HG02678 (cell line): Measurements from ENCODE around the gene BRINP1.
"Not testable (repeated sequence)": the region's sequence is repeated elsewhere in the genome, so short reads cannot be mapped to it uniquely, and the experiment has no call there.

Source experiments
- ATAC-seq: cut with Tn5 transposase; IDR thresholded peaks from one replicate; pipeline ENCODE4 v1.9.1; 2021; ENCODE audit warnings: mild to moderate bottlenecking, moderate library complexity; ENCODE audit not compliant: unreplicated experiment

Gene BRINP1

DNA sequence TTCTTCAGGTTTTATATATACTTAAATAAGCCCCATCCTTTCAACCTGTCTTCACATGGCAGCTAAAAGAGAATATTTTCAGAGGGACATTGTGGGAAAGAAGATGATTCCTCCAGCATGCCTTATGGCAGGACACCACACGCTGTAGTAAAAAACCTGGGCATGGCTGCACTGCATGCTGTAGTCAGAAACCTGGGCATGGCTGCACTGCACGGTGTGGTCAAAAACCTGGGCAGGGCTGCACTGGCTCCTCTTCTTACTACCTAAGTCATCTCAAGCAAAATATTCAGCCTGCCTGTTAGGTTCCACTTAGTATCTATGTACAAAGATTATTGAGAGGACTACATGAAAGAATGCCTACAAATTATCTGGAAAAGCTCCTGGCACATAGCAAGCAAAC, 153.6 kb downstream of the BRINP1 start:
- no peak for ATAC-seq

DNA sequence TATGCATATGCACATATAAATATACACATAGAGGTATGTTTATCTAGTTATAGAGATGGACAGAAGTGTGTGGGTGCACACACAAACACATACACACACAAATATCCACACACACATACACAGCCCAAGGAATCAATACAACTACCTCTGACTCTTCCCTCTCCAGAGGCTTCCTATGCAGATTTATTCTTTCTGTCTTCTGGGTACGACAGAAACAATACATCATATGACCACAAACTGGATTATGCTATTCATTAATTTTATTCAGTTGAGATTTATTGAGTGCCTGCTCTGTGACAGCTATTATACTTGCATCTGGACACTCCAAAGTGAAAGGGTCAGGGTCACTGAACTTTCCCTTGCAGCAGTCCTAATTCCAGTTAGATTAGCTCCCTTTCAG, 155.8 kb downstream of the BRINP1 start:
- ATAC-seq = no peak

DNA sequence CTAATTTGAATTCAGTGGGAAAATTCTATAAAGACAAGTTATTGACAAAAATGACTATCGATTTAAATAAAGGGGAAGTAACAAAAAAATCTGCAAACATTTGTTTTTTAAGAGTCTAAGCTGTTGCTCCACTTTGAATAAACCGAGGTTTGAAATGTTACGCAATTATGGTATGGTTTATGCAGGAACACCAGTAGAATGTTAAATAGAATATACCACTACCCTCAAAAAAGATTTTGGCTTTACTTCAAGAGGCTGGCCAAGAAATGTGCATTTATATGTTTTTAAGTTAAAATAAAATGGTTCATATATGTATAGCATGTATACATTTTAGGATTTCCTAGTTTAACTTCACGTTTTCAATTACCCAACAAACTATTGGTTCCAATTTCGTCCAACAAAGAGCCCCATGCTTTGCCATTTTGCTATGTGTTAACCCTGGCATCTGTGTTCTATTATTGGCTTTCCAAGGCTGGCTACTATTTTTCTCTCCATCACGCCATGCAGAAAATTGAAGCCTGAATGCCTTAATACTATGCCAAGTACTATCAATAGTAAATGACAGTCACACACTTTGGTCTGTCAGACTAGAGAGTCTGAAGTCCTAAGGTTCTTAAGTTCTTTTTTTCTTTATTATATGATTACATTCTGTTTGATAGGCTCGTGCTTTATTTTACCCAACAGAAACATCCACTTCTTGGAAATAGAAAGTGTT, 171.2 kb downstream of the BRINP1 start:
- no peak for ATAC-seq

DNA sequence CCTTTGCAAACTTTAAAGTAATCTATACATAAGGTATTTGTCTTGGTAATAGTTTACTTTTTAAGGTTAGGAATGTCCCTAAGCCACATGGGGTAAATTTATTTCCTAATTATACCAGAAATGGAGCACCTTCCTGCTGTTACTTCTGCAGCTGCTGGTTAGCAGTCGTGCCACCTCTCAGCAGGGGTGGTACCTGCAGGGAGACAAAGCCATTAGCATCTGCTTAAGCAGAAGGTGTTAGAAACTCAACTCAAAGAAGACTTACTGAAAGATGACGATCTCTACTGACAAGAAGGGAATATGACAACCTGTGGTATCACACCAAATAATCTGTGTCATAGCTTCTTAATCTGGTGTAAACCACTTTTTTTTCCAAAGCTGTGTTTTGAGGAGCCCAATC, 173.7 kb downstream of the BRINP1 start:
- no peak for ATAC-seq

DNA sequence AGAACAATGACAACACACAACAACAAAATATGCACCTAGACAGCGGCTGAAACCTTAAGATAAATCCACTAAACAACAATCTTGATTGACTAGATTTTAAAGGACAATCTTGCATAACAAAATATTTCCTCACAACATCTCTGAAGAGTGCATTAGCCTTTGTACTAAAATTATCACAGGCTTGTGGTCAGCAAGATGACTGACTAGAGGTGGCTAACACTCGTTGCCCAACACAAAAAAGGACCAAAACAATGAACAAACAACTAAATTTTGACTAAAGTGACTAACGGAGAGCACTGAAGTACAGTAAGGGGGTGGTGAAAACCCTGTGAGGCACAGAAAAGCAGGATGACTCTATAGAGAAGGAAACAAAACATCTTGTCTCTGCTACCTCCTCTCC, 183.9 kb downstream of the BRINP1 start:
- ATAC-seq = no peak

DNA sequence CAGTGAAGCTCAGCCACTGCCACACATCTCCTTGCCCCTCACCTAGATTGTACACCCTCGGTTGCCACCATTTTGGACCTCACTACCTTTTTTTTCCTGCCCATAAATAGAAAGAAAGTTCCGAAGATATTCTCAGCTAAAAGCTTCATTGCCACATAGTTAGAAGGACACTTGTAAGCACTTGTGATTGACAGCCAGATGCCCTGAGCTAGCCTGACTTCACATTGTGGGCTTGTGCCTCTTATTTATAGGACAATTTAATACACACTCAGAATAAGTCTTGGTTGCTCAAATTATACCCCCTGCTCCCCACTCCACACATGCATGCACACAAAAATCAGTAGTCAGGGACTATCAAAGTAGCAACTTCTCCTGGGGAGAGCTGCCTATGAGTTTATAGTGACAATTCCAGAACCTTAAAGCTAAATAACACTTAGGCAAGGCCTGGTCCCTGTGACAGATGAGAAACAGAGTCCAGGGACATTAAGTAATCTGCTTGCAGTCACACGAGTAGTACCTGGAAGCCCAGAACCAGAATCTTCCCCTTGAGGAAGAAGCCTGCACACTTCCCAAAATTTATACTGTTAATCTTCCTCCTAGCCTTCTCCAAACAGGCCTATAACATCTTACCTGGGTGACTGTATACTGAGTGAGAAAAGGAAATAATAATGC, 184.8 kb downstream of the BRINP1 start:
- ATAC-seq = no peak

DNA sequence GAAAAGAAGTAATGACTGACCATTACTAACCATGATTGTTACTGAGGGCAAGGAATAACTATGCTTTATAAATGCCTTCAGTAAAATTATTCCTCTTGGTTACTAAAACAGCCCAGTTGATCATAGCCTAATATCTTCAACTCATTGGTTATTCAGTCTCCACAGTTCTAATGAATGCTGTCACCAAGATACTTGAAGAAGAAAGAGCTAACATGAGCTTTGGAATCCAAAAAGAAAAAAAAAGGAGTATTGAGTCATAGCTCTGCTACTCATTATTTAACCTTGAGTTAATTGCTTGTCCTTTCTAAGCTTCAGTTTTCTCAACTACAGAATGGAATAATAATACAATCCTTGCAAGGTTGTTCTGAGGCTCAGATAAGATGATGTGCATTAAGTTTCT, 187.7 kb downstream of the BRINP1 start:
- ATAC-seq = no peak

DNA sequence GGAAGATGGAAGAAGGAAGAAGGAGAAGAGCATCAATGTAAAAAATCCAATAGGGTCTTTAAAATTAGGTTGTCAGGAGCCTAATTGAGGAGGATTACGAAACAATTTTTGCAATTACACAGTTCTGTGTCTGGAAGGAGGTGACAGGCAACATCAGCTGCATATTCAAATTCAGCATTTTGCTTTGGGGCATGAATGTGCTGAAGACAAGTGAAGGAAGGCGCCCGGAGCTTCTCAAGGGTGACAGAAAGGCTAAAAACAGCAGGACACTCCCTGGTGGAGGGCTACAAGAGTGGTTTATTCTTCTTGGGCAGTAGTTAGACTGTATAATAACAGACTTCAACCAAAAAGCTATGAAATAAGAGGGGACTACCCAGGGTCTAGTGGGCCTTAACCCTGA, 188.3 kb downstream of the BRINP1 start:
- ATAC-seq = no peak

DNA sequence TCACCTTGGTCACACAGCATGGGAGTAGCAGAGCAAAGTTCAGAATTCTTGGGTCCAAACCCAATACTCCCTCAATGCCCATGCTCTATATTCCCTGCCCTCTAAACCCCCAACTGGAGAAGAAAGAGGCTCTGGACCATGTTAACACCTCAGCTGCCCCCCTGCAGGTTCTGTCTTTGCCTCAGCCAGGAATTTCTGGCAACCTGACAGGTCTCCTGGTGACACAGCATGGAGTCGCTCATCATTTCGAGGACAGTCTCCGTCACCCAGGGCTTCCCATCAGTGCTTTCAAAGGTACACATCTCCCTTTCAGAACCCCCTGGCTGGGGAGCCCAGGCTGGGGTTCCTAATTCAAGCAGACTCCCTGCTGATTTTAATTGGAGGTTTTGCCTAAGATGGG, 189.5 kb downstream of the BRINP1 start:
- ATAC-seq = no peak

DNA sequence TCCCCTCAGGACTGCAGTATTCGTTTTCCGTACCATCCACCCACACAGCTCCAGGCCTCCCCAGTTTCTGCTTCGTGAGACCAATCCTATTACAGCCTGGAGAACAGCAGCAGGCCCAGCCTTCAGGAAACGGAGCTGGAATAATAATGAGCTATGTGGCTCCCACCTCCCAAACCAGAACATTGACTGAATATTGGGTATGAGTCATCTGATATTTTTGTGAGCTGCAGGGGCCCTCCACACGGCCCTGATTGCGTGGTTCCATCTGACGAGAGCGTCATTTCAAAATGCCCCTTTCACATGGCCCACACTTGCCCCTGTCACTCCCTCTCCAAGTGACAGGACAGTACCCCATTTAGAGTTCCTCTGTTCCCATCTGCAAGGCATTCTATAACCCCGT, 192.0 kb downstream of the BRINP1 start:
- ATAC-seq = no peak

DNA sequence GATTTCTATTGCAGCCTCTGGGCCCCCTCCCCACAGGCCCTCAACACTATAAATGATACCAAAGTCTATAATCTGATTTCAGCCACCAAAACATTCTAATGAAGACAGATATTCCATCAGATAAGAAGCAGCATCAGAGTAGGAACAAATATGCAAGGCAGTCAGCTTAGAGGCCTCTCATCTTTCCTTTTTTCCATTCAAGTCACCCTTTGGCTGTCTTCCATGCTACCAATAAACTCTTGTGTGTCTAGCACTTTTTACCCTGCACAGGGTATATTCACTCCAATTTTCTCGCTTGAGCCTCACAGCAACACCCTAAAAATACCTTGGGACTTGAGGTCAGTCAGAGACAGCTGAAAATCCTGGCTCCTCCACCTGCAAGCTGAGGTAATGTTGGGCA, 193.7 kb downstream of the BRINP1 start:
- ATAC-seq = no peak

DNA sequence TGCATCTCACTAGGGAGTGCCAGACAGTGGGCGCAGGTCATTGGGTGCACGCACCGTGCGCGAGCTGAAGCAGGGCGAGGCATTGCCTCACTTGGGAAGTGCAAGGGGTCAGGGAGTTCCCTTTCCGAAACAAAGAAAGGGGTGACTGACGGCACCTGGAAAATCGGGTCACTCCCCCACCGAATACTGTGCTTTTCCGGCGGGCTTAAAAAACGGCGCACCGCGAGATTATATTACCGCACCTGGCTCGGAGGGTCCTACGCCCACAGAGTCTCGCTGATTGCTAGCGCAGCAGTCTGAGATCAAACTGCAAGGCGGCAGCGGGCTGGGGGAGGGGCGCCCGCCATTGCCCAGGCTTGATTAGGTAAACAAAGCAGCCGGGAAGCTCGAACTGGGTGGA, 200.0 kb downstream of the BRINP1 start:
- ATAC-seq = not testable (repeated sequence)

DNA sequence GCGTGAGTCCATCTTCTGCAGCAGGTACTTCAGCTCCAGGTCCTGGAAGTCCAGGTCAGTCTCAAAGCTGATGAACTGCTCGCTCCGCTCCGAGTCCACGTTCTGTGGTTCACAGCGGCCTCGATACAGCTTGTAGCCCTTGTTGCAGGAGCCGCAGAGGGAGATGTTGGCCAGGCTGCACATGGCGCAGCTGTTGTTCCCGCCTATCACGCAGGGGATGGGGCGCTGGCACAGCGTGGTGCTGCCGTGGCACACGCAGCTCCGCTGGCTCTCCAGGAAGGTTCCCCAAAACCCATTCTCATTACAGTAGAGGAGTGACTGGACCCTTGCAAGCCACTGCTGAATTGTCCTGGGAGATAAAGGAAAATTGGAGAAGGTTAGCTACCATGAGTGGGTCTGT, 201.4 kb downstream of the BRINP1 start:
- no peak for ATAC-seq

DNA sequence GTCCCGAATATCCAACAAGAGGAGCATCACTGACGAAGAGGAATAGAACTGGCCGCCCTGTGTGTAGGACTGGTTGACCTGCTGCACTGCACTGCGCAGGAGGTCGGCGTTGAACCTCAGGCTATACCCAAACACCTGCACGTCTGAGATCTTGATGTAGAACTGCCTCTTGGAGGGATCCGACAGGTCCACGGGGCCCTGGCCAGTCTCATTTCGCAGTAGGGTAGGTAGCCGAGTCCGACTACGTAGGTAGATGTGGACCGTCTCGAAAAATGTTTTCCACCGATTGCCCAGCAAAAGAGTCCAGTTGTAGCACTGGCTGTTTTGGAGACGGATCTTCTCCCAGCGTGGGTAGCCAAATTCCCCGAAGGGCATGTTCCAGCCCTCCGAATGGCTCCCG, 202.0 kb downstream of the BRINP1 start:
- ATAC-seq = no peak

DNA sequence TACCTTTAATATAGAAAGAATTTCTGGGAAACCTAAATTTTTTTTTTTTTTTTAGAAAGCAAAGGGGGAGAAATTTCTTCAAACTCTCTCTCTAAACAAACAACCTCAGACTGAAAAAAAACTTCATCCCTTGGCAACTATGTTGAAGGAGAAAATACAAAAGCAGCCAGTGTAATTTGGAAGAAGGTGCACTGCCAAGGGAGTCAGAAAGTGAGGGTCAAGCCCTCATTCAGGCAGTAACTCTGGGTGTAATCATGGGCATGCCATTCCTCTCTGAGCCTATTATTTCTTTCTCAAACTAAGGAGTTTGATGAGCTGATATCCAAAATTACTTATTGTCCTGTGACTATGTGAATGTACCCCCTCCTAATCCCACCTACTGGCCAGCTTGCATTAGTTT, 203.1 kb downstream of the BRINP1 start:
- no peak for ATAC-seq

DNA sequence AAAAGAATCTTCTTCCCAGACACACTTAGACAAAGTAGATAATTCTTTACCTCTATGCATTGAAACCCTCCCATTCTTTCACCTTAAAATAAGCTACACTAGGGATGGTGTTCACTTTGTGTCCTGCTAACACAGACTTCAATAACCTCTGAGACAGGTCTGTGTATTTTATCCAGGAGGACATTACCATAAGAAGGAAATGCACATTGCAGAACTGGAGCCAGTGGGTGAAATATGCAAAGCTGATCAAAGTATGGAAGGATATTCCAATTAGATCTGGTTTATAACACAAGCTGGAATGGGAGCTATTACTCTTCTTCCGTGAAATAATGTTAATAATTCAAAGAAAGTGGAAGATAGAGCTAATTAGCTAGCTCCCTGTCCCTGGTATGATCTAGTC, 204.1 kb downstream of the BRINP1 start:
- no peak for ATAC-seq

DNA sequence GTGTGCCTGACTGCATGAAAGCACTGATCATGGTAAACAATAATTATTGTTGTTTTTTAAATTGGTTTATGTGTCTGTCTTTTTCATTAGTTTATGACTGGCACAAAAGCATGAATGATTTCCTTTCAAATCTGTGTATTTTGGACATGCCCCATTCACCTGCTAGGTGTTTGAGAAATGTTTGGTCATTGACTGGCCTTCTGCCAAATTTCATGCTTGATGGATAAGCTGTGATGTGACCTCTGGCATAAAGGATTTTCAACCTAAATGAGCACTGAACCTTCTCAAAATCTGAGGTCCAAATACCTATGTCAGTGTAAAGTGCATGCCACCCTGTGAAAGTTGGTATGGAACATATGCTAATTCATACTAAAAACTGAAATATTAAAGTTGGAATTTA, 204.5 kb downstream of the BRINP1 start:
- ATAC-seq = no peak

DNA sequence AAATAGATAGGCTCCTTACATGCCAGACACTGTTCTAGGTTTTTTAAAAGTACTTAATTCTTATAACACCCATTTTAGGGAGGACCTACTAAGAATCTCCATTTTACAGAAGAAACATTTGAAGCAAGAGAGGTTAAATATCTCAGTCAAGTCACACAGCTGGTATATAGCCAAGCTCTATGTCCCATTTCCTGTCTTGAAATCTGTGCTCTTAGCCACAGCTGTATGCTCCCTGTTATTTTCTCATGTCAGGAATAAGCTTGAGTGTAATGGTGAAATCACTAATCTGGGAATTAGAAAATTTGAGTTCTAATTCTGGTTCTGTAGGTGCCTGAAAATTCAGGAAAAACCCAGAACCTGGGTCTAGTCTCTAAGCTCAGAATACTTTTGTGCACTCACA, 208.7 kb downstream of the BRINP1 start:
- ATAC-seq = no peak

DNA sequence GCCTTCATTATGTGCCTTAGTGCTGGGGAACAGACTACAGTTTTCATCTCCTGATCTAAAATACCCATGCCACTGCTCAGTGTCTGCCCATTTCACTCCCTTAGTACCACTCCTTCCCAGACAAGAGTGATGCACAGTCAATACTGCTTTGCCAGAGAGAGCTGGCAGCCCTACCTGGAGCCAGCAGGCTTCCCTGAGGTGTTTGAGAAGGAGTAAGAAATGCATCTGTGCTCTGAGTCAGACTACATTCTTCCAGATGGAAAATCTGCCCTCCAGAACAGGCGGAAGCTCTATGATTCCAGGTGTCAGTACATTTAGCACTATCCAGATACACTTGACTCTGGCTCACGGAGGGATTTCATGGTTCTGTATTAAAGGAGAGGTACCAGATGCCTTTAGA, 209.8 kb downstream of the BRINP1 start:
- ATAC-seq = no peak

DNA sequence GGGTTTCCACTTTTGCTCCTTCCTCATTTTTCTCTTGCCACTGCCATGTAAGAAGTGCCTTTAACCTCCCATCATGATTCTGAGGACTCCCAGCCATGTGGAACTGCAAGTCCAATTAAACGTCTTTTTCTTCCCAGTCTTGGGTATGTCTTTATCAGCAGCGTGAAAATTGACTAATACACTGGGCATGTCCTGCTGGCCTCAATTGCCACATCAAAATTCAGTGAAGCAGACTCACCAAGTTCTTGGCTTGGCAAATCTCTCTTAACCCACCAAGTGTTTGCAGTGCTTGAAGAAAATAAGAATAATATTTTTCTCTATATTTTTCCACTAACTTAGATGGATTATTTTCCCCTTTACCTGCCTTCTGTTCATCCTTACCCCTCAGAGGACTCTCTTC, 212.0 kb downstream of the BRINP1 start:
- no peak for ATAC-seq

DNA sequence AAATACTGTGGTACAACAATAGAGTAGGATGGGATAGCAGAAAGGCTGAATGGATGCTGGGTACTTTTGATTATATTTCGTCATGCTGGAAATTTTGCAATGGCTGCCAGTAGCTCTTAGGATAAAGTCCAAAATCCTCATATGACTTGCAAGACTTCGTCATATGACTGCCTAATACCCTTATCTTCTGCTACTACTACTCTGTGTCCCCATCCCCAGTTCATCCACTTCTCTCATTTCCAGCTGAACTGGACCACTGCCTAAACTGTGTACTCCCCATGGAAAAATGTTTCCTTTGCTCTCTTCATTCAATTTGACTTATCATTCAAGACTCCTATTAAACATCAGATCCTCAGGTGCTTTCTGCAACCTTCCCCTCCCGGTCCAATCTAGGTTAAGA, 212.9 kb downstream of the BRINP1 start:
- no peak for ATAC-seq

DNA sequence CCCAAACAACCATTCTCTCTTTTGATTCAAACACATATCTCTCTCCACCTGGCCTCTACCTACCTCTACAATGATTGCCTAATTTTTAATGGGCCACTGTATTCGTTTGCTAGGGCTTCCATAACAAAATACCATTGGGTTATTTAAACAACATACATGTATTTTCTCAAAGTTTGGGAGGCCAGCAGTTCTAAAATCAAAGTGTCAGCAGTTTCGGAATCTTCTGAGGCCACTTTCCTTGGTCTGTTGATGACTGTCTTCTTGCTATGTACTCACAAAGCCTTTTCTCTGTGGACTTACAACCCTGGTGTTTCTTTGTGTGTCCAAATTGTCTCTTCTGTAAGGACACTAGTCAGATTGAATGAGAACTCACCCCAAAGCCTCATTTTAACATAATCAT, 214.7 kb downstream of the BRINP1 start:
- ATAC-seq = no peak

DNA sequence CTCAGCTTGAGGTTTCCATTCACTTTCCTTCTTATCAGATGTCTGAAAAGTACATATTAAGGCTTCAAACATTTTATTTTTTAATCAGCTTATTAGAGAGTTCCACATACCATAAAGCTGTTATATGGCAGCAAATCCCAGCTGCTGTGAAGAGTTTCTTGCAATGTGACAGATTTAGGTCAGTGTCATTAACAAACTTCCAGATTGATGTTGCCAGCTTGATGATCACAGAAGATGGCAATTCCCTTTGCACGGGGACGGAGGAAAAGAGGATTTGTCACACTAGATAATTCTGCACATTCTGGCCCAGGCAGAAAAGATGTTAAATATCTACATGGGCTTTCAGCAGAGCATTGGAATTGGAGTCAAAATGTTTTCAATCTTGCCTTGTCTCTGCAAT, 215.8 kb downstream of the BRINP1 start:
- ATAC-seq = no peak
